Lower leg skin (tissue), 4 donors: ENCODE data around the gene LY6G6C. TPM values are rescaled to one million over a fixed set of nuclear protein-coding genes. Genes with fewer than 3 reads are reported as not detected.

Source experiments
- DNase-seq, 2 donors: peaks; one replicate each; pipeline ENCODE4 v3.0.0-alpha.2; 2019; ENCODE audit warnings: low spot score in 2 of 2
- H3K4me3 ChIP-seq: fragments of 200-600 bp; sonication (generic); 2 replicates; pipeline ENCODE4 v1.5.1; 2017; ENCODE audit warnings: mild to moderate bottlenecking, low read depth; ENCODE audit not compliant: poor library complexity, severe bottlenecking
- POLR2A ChIP-seq, 2 donors: fragments of 450-650 bp; IDR thresholded peaks; one replicate each; pipeline ENCODE4 v1.6.1; 2016 to 2017; ENCODE audit warnings: antibody characterized with exemption in 2 of 2, mild to moderate bottlenecking in 1 of 2, moderate library complexity in 1 of 2
- WGBS, 2 donors: methylation state at CpG; one replicate each; pipeline ENCODE4 v1.1.5; 2018; 5-methylcytosine and 5-hydroxymethylcytosine counted together
- intact Hi-C: fragments of 100-400 bp; cut with DNase I; formaldehyde crosslinking; loops from one replicate; pipeline ENCODE4 v1.15.0; 2023; ENCODE audit warnings: low total_unique reads
- total RNA-seq, 4 donors: library from RNA; depleted of rRNA; stranded (reverse); fragments of >200 nt; gene quantifications; one replicate each; pipeline ENCODE4 v1.1.0, GENCODE V29; 2016
- TF ChIP-seq, protein P1 (sequence below), 3 donors: fragments of 450-650 bp; IDR thresholded peaks; one replicate each; pipeline ENCODE4 v1.5.1; 2016; ENCODE audit warnings: antibody characterized with exemption in 3 of 3, mild to moderate bottlenecking in 3 of 3, moderate library complexity in 2 of 3

The LY6G6C gene
- total RNA-seq, 4 donors from 2014 or later: 189 to 513 (median 237) TPM

GRCh38 chr6:31750411-31751022 is 29.0 kb upstream of the LY6G6C start:
- intact Hi-C loops: no loop called here
- 84 to 90% methylated on average over 7 of the region's 7 CpGs for WGBS, 2 donors
- TF ChIP-seq POLR2A (IDR thresholded peaks at IDR 0.05): no peak
- no peak for DNase-seq
- no peak overlapping the region for H3K4me3 ChIP-seq

DNA sequence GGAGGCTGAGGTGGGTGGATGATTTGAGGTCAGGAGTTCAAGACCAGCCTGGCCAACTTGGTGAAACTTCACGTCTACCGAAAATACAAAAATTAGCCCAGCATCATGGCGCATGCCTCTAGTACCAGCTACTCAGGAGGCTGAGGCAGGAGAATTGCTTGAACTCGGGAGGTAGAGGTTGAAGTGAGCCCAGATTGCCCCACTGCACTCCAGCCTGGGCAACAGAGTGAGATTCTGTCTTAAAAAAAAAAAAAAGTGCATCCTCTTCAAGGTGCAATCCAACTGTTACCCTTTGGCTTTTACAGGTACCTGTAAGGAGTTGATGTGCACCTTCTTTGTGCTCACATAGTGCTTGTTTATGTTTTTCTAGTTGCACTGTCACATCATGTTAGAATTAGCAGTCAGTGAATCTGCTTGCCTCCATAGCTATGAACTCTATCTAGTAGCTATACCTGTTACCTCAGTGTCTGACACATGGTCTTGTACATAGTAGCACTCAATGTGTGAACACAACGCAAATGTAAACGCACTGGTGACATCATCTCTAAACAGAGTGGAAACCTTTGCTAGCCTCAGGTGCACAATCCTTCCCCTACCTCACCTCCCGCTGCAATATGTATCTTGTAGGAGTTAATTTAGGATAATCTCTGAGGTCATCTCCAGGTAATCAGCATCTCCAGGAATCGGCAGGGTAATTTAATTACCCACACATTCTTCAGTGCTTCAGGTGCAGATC is 27.9 kb upstream of the LY6G6C start:
- no peak for DNase-seq
- intact Hi-C loops: no loop called here
- 90 to 91% methylated on average over 8 of the region's 8 CpGs for WGBS, 2 donors
- no peak overlapping the region for H3K4me3 ChIP-seq
- TF ChIP-seq, protein P1, sequence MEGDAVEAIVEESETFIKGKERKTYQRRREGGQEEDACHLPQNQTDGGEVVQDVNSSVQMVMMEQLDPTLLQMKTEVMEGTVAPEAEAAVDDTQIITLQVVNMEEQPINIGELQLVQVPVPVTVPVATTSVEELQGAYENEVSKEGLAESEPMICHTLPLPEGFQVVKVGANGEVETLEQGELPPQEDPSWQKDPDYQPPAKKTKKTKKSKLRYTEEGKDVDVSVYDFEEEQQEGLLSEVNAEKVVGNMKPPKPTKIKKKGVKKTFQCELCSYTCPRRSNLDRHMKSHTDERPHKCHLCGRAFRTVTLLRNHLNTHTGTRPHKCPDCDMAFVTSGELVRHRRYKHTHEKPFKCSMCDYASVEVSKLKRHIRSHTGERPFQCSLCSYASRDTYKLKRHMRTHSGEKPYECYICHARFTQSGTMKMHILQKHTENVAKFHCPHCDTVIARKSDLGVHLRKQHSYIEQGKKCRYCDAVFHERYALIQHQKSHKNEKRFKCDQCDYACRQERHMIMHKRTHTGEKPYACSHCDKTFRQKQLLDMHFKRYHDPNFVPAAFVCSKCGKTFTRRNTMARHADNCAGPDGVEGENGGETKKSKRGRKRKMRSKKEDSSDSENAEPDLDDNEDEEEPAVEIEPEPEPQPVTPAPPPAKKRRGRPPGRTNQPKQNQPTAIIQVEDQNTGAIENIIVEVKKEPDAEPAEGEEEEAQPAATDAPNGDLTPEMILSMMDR (IDR thresholded peaks at IDR 0.05): no peak
- TF ChIP-seq POLR2A (IDR thresholded peaks at IDR 0.05): no peak

DNA sequence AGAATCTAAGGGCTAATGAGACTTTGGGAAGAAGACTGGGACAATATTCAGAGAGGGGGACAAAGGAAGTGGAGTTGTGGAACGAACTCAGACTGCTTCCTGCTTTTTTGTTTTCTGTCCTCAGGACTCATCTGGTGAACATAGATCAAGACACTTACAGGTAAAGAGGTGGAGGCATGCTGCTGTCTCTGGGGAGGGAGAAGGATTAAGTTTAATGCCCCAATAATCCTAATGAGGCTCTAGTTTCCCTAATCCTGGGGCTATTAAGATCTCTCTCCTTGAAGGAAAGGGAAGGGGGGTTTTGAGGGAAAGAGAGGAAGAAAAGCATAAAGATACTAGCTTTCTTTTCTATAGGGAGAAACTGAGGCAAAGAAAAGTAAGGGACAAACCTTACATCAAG is 22.9 kb upstream of the LY6G6C start:
- no peak for DNase-seq
- intact Hi-C loops: no loop called here
- no peak for TF ChIP-seq POLR2A (IDR thresholded peaks at IDR 0.05)
- TF ChIP-seq, protein P1 (IDR thresholded peaks at IDR 0.05): no peak
- WGBS, 2 donors: 50 to 68% methylated on average over 1 of the region's 1 CpG
- no peak overlapping the region for H3K4me3 ChIP-seq

DNA sequence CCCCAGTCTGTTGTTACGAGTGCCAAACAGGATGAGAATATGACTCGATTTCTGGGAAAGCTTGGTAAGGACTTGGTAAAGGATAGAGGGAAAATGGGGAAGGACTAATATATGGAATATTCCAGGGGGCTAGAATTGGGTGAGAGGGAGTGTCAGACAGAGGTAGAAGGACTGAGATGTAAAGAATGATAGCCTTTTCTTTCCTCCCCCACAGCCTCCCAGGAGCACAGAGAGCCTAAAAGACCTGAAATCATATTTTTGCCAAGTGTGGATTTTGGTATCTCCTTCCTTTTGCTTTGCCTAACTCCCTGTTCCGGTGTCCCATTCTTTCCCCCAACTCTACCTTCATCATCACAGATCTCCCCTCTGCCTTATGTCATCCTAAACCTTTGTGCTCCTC is 21.3 kb upstream of the LY6G6C start:
- TF ChIP-seq, protein P1 (IDR thresholded peaks at IDR 0.05): no peak
- no peak for TF ChIP-seq POLR2A (IDR thresholded peaks at IDR 0.05)
- H3K4me3 ChIP-seq: no peak overlapping the region
- WGBS, 2 donors: 85 to 87% methylated on average over 3 of the region's 3 CpGs
- intact Hi-C loops: no loop called here
- DNase-seq: no peak

DNA sequence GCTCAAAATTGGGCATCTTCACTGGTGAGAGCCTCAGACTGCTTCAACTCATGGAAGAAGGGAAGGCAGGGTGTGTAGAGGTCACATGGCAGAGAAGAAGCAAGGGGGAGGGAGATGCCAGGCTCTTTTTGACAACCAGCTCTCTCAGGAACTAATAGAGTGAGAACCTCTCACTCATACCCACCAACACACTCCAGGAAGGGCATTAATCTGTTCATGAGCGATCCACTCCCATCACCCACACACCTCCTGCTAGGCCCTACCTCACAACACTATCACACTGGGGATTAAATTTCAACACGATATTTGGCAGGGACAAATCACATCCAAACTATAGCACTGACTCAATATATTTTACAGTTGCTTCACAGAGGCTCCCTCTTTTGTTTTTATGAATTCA is 20.3 kb upstream of the LY6G6C start:
- intact Hi-C loops: no loop called here

More for the DNA sequence above, 20.3 kb upstream of the LY6G6C start:
- H3K4me3 ChIP-seq: no peak overlapping the region
- DNase-seq: no peak
- no peak for TF ChIP-seq POLR2A (IDR thresholded peaks at IDR 0.05)
- TF ChIP-seq, protein P1 (IDR thresholded peaks at IDR 0.05): no peak
- 83 to 86% methylated on average over 2 of the region's 2 CpGs for WGBS, 2 donors
